GM21515 (cell line): Measurements from ENCODE around the gene OOSP3.
"Not testable (repeated sequence)": the region's sequence is repeated elsewhere in the genome, so short reads cannot be mapped to it uniquely, and the experiment has no call there.

Source experiments
- ATAC-seq: cut with Tn5 transposase; IDR thresholded peaks from one replicate; pipeline ENCODE4 v1.9.1; 2021; ENCODE audit not compliant: unreplicated experiment

OOSP3 gene, protein sequence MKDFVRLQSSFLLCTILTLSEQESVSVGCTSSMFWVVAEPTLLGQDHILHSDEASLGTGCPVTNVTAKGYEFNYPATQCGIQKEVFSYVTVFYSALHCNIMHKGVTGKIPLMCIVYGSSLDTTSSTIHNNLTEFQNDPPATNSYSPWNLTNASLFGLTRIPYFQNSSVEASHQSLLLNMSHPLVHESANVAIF

DNA sequence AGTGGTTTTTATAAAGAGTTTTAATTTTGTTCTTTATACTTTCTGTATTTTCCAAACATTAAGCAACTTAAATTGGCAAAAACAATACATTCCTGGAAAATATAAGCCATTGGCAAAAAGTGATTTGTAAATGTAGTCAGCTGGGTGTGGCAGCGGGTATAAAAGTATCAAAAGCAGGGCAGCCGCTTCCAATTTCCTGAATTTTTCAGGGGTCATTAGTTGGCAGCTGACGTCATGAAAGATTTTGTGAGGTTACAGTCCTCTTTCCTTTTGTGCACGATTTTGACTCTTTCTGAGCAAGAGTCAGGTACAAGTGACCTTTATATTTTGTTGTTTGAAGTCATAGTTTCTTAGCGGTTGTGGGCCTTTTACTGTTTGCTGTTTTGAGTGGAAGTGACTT is at the start of gene OOSP3:
OOSP3 (plus strand) TSS at position 208 of the 400 bp plus-strand sequence; CDS start at position 235, 27 bp downstream.
- no peak for ATAC-seq

DNA sequence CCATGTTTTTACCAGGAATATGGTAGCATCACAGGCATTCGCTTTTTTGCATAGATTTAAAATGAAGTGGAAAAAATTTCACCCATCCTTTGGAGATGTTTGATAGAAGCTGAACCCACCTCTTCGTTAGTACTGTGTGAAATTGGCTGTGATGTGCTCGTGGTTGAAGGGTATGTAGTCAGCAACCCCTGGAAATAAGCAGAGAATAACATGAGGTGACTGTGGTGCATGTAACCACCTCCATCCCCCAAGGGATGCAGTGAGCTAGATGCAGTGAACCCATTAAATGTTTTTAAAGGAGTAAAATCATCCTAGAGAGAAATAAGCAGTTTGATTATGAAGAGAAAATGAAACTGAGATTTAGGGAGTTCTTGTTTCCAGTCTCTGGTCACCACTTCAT is 49.2 kb upstream of the OOSP3 start:
- ATAC-seq, result no peak

DNA sequence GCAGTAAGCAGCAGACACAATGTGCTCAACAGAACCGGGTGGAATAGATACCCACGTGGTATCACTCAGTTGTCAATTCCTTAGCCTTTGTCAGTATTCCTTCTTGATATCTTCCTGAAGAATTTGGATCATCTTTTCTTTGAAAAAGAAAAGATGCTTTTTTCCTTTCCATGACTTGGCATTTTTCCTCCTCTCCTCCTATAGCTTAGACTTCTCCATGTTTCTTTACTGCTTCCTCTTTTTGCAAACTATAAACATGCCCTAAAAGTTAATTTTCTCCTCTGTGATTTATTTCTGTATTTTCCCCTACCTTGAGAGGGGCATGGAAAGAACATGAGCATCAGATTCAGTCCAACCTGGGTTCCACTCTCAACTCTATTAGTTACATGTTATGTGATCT is 45.0 kb upstream of the OOSP3 start:
- ATAC-seq, result no peak

DNA sequence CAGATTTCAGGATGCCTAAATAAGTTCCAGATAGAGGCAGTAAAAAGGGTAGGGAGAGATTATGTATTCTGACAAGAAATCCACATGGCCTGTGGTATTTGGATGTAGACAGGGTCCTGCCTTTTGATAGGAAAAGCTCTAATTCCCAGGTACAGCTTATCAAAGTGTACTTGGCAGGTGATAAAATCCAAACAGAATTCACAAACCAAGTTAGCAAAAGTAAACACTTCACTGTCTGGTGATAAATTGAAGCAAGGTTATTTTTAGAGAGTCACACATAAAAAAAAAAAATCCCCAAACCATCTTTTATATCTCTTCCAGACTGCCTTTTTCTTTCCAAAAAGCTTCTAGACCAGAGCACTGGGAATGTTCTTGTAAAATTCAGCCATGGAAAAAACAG is 39.0 kb upstream of the OOSP3 start:
- ATAC-seq, result no peak

DNA sequence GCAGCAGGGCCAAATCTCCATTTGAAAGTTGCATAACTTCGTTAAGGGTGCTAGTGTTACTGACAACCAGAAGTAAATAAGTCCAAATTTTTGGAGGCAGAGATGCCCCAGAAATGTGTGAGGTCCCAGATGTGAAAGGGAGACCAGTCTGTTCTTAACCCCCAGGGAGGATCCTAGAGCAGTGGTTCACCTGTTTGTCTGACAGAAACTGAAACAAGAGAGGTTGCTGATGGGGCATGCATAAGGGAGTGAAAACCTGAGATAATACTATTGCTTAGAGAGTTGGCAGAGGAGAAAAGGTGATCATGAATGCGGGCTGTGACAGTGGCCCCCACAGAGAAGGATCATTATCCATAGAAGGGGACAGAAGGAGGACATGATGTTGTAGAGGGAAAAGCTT is 37.1 kb upstream of the OOSP3 start:
- ATAC-seq, result peak; percentile 55

DNA sequence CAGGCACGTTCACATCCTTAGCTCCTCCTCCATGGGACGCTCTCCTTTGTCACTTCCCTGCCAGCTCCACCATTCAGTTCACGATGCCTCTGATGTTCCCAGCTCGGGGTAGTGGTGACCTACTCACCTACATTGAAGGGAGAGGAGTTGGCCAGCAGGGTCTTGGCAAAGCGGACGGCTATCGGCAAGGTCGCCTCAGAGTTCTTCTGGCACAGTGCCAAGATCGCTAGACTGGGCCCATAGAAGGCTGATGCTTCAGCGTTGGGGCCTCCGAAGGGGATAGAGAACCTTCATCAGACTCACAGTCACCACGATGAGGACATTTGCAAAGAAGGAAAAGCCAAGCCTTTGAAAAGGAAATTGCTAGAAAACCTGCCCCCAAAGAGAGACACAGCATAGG is 36.3 kb upstream of the OOSP3 start:
- no peak for ATAC-seq

DNA sequence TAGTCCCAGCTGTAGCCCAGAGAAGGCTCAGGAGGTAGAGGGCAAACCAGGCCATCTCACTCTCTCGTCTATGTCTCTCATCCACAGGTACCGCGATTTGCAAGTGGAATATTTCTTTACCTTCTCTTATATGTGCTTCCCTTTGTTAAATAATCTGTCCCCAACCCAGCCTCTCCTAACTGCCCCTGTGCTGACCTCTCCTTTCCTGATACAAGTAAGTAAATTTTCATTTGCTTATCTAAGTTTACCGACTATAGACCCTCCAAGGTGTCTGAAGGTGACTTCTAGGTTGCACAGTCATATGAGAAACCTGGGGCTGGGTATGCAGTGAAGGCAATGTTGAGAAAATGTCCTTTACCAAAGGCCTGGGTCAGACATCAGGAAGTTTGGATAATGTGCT is 33.2 kb upstream of the OOSP3 start, which contains the start of gene CBLIF:
CBLIF (minus strand) TSS at position 101 of the 400 bp plus-strand sequence; CDS start at position 55, 46 bp downstream.
- no peak for ATAC-seq

DNA sequence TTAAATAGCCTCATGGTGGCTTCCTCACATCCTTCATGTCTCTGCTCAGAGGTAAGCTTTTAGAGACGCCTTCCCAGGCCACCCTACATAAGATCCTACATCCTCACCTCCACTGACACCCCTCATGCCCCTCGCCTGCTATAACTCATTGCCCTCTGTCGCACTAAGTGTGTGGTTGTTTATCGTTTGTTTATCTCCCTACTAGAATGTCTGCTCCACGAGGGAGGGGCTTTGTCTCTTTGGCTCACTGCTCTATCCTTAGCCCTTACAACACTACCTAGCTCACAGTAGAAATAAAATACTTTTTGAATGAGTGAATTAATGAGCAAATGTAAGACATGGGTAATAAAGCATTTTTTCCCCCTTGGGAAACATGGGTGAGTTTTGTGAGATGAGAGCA is 32.0 kb upstream of the OOSP3 start:
- no peak for ATAC-seq

DNA sequence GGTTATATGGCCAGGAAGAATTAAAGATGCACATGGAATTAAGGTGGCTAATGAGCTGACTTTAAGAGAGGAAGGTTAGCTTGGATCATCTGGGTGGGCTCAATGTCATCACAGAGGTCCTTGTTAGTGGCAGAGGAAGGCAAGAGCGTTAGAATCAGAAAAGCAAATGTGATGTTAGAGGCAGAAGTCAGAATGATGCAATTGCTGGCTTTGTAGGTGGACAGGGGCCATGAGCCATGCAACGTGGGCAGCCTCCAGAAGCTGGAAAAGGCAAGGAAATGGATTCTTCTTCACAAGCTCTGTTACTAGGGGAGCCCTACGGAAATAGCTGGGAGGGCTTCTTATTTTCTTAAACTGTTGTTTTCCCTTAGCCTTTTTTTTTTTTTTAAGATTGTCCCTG is 31.0 kb upstream of the OOSP3 start:
- ATAC-seq, result no peak

DNA sequence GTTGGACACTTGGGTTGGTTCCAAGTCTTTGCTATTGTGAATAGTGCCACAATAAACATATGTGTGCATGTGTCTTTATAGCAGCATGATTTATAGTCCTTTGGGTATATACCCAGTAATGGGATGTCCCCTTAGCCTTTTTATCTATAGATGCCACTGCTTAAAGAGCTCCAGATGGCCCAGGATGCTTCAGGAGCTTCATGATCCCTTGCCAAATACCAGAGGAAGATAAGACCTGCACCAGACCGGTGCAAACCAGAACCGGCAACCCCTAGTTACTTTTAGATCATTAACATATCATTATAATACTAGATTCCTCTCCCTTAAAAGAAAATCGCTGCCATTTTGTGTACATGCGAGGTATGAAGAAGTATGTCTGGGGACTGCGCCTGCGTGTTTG is 30.1 kb upstream of the OOSP3 start:
- not testable (repeated sequence) for ATAC-seq

DNA sequence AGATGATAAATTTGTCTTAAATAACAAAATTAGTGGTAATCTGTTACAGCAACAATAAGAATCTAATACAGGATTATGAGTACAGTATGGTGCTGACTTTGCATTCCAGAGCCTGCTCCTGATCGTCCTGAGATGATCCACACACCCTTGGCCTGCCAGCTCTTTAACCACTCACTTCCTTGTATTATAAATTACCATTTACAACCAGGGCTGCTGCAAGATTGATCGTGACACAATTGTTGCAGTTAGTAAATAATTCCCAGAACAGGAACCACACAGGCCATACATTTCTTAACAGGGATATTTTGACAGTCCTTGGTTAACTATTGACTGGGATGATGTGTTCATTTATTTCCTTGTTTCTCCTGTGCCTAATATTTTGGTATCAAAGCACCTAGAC is 29.5 kb upstream of the OOSP3 start:
- no peak for ATAC-seq

DNA sequence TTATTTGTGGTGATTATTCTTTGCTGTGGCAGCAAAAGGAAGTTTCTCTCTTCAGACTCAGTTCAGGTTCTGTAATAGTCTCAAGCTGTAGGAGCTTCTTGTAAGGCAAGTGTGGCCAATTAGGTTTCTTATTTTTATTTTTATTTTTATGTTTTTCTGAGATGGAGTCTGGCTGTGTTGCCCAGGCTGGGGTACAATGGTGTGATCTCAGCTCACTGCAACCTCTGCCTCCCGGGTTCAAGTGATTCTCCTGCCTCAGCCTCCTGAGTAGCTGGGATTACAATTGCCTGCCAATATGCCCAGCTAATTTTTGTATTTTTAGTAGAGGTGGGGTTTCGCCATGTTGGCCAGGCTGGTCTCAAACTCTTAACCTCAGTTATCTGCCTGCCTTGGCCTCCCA is 29.0 kb upstream of the OOSP3 start:
- not testable (repeated sequence) for ATAC-seq

DNA sequence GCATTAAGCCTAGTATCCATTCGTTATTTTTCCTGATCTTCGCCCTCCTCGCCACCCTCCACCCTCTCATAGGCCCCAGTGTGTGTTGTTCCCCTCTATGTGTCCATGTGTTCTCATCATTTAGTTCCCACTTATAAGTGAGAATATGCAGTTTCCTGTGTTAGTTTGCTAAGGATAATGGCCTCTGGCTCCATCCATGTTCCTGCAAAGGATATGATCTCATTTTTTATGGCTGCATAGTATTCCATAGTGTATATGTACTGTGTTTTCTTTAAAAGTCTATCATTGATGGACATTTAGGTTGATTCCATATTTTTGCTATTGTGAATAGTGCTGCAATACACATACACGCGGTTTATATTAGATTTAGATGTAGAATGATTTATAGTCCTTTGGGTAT is 27.2 kb upstream of the OOSP3 start:
- not testable (repeated sequence) for ATAC-seq

DNA sequence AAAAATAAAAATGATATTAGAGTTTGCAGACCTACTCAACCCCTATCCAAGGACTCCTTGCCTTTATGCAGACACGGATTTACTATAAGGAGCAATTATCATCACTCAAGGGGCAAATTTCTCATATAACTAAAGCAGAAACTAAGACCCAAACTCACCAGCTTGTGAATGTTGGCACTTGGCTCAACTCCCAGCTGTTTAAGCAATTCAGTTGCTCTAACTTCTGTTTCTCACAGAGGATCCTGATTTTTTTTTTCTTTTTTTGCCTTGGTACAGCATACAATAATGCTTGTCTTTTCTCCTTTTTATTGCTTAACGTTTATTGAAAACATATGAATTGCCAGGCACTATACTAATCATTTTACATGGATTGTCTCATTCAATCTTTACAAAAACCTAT is 23.7 kb upstream of the OOSP3 start:
- ATAC-seq, result no peak

DNA sequence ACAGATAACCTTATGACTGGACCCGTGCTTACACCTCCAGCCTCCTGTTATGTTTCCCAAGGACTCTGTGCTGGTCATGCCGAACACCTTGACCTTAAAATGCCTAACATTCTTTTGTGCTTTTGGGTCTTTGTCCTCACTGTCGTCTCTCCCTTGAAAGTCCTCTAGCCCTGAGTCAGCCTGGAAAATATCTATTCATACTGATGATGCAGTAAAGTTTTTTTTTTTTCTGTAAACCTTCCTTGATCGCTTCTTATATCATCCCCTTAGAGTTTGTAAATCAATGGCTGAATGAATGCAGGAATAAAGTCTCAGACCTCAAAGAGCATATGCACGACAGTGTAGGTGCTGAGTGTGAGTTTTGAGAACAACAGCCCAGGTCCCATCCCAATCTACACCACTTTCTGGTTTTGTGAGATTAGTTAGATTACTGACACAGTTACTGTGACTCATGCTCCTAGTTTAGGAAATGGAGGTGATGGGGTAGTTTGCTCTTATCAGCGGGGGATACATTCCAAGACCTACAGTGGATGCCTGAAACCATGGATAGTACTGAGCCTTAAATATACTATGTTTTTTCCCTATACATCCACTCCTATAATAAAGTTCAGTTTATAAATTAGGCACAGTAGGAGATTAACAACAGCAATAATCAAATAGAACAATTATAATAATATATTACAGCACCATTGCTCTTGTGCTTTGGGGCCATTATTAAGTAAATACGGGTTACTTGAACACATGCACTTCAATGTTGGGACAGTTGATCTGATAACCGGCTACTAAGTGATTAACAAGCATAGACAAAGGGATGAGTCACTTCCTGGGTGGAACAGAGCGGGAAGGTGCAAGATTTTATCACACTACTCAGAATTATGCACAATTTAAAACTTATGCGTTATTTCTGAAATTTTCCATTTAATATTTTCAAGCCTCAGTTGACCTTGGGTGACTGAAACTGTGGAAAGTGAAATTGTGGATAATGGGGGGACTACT is 20.8 kb upstream of the OOSP3 start:
- no peak for ATAC-seq

DNA sequence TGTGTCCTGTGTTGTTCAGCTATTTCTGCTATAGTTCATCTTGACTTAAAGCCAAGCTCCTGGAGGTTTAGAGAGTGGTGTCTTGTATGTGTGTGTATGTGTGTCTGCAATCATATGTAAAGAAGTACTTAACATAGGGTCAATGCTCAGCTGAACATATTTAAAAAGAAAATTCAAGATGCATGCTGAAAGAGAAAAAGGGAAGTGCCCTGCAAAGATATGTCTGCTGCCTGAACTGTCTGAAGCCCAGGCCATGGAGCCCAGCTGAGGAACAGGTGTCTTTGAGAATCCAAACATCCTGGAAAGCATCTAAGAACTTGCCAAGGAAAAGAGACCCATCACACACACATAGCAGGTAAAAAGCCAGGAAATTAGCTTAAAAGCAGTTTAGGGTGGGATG is 18.9 kb upstream of the OOSP3 start:
- ATAC-seq, result no peak

DNA sequence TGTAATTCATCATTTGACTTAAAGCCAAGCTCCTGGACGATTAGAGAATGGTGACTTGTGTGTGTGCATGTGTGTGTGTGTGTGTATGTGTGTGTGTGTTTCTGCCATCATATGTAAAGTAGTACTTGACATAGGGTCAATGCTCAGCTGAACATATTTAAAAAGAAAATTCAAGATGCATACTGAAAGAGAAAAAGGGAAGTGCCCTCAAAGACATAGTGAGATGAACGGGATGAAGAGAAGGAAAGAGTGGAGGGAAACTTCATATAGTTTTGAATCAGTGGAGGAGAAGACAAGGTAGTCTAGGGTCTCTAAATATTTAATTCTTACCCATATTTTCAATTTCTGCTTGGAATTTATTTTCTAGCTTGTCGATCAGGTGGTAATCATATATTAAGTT is 16.3 kb upstream of the OOSP3 start:
- no peak for ATAC-seq

DNA sequence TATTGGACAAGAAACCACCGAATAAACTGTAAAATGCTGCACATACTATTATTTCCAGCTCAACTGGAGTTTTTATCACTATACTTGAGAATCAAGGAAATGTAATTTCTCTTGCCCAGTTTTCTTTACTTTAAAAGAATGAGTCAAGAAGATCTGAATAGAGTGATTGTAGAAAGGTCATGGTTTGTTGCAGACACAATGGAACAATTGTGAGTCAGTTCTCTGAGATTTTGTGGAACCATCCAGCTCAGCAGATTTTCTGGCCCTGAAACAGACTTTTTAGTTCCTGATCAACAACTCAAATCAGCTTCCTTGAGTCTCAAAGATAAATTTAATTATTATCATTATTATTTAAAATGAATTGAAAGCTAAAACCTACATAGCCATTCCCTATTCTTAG is 13.6 kb upstream of the OOSP3 start:
- no peak for ATAC-seq

DNA sequence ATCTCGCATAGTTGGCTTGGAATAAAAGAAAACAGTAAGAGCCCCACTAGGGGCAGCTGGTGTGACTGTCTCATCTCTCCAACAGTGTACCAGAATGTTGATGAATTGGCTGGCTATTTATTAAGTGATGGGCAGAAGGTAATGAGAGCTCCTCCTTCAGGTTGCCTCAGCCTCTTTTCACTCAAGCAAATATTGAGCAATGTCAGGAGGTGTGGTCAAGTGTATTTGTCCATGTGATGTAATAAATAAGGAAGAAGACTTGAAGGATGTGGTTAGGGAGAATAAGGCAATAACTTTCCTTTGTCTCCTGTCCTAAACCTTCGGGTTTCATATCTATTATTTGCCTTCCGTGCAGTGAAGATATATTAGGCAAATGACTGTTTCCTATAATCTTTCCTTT is 12.2 kb upstream of the OOSP3 start, which contains the start of gene TCN1:
TCN1 (minus strand) TSS at position 91 of the 400 bp plus-strand sequence; CDS start at position 74, 17 bp downstream.
- ATAC-seq, result no peak

DNA sequence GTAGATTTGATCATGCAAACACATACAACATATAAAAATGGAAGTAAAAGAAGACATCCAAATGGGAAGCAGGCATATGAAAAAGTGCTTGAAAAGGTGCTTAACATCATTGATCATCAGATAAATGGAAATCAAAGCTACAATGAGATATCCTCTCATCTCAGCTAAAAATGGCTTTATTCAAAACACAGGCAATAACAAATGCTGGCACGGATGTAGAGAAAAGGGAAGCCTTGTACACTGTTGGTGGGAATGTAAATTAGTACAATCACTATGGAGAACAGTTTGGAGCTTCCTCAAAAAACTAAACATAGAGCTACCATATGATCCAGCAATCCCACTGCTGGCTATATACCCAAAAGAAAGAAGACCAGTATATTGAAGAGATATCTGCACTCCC is 11.7 kb upstream of the OOSP3 start:
- no peak for ATAC-seq

DNA sequence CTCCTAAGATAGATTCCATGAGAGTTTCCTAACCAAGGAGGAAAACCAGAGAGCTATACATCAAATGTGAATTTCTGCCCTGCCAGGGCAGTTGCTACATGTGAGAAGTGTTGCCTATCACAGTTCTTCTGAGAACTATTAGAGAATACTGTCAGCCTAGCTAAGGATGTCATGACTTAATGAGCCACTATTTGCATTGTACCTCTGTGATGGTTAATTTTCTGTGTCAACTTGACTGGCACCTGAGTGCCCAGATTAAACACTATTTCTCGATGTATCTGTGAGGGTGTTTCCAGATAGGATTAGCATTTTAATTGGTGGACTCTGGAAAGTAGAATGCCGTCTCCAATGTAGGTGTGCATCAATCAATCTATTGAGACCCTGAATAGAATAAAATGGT is 10.6 kb upstream of the OOSP3 start:
- no peak for ATAC-seq

DNA sequence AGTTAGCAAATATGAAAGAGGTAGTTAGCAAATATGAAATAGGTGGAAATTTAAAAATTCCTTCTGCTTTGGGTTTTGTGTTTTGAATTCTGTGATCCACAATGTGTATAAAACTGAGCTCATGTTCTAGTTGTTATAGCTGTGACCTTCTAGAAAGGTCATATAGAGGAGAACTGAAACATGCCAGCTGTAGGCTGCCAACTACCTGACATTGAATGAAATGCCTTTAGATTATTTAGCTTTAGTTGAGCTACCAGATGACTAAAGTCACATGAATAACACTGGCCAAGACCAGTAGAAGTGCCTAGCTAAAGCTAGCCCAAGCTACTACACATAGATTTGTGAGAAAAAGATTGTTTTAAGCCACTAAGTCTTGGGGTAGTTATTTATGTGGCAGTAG is 6.5 kb upstream of the OOSP3 start:
- ATAC-seq, result no peak
